COLO668 (cell line): ENCODE results near the gene OBP2A.

ENCODE experiments used
- DNase-seq: peaks from one replicate; lab custom pipeline; 2025; ENCODE audit not compliant: unreplicated experiment; lab: John Stamatoyannopoulos, UW

OBP2A gene

GRCh38 chr9:135592331-135592590 lies 46.3 kb downstream of the OBP2A start:
- no peak for DNase-seq

DNA sequence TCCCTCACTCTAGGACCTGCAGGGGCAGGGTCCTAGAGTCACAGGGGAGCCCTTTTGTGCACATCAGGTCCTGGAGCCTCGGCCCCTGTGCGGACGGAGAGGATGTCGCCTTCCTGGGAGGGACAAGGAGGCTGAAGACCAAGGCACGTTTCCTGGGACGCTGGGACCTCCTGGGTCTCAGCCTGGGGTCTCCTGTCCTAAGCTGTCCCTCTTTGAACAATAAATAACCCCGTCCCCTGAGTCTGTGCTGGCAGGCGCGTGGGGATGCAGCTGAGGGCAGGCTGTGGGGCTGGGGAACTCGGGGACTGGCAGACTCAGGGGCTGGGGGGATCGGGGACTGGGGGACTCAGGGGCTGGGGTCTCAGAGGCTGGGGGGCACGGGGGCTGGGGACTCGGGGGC lies 46.7 kb downstream of the OBP2A start:
- no peak for DNase-seq

DNA sequence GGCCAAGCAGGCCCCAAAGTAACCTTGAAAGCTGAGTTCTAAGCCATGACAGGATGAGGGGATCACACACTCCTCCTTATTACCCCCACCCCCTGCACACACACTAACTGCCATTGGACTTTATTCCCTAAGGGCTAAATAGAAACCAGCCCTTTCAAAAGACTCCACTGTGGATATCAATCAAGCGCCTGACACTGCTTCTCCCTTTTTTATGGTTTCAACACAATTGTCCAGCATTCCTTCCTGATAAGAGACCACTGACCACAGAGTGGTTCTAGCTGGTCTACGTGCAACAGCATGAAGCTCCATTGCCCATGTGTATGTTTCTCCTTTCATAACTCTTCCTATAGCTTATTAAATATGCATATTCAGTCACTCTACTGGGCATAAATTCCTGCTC lies 50.3 kb downstream of the OBP2A start:
- no peak for DNase-seq
